Medulla oblongata (tissue), 1 donor: ENCODE measurements around the gene IFT88.
"Not testable (repeated sequence)": the region's sequence is repeated elsewhere in the genome, so short reads cannot be mapped to it uniquely, and the experiment has no call there.

ENCODE experiments used
- DNase-seq: peaks from one replicate; pipeline ENCODE4 v3.0.0-alpha.2; 2015; ENCODE audit errors: extremely low spot score

IFT88 gene

GRCh38 chr13:20633802-20634201, 66.8 kb downstream of the IFT88 start:
- no peak for DNase-seq

DNA sequence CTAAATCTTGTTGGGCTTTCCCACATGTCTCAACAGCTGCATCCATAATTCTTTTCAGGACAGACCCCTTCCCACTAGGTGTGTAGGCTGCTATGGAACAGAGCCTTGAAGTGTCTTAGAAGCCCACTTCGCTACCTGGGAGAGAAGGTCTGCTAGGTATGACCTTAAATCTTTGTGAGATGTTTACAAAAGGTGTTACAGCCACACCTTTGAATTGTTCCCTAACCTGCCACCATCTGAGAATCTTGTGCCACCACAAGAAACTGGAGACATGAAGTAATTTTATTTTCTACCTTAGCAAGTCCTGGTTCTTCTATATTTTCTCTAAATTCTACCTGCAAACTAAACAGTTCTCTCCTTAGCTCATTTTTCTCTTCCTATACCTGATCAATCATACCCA, 69.1 kb downstream of the IFT88 start:
- DNase-seq, result no peak

- no peak for DNase-seq
Measured at GRCh38 chr13:20637811-20638210, 70.9 kb downstream of the IFT88 start.

GRCh38 chr13:20647758-20648157, 80.8 kb downstream of the IFT88 start:
- DNase-seq, result no peak

GRCh38 chr13:20652946-20653345, 86.0 kb downstream of the IFT88 start:
- no peak for DNase-seq

DNA sequence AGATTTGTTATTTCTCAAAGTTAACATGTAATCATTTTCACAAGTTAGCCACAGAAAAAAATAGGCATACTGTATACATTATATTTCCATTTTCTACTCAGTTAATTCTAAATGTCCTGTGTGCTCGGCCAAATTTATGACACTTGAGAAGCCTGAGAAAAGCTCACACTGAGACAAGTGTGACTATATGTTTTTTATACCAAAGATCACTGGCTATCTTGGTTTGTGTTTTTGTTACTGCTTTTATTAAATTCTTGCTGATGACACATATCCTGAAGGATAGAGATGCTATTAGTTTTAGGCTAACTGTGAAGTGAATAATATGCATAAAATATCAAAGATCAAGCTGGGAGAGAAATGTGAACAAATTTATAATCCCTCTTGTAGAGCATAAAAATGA, 87.2 kb downstream of the IFT88 start:
- DNase-seq, result no peak

DNA sequence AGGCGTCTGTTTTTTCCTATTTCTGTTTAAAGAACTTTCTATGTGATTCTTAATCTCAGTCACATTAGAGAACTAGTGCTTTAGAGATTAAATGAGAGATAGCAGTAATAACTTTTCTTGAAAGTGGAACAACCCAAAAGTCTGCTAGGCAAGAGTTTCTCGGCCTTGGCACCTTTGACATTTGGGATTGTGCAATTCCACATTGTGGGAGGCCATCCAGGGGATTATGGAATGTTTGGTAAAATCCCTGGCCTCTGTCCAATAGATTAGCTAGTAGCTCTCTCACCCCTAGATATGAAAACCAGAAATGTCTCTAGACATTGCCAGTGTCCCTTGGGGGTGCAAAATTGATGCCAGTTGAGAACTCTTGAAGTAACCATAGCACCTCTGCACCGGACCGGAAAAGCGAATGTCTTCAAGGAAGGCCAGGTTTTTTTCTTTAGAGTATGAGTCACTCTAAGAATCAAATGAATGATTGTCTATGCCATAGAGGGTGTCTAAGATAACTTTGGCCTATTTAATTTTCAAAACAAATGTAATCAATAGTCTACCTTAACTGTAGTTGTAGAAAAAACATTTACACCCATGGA, 91.6 kb downstream of the IFT88 start:
- no peak for DNase-seq

DNA sequence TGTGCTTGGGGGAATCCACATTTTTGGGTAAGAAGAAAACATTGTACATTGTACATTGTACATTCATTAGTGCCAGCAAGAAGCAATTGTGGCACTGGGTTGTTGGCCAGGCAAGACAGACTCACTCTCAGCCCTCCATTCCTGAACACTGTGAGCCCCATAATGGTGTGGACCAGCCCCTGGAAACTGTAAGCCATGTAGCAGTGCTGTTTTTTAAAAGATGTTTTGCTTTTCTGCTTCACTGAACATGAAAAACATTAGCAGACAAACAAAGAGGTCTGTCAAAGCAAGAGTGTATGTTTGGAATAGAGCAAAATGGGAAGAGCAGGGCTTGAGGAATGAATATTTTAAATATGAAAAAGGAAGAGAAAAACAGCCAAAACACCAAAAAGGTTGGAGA, 97.4 kb downstream of the IFT88 start:
- DNase-seq, result peak; percentile 52

DNA sequence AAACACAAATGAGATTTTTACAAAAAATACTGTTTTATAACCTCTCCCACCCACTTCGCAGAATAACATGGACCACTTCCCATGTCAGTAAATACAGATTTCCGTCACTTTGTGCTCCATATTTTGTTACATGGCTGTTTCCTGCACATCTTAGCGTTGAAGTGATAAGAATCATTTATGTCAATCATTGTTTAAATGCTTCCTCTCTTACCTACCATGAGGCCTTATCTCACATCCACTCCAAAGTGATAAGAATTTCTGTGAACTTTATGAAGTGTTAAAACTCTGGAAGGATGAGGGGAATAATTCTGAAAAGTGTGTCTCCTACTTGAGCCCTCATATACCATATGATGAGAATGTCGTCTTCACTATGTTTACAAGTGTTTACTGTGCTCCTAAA, 100.0 kb downstream of the IFT88 start:
- no peak for DNase-seq

DNA sequence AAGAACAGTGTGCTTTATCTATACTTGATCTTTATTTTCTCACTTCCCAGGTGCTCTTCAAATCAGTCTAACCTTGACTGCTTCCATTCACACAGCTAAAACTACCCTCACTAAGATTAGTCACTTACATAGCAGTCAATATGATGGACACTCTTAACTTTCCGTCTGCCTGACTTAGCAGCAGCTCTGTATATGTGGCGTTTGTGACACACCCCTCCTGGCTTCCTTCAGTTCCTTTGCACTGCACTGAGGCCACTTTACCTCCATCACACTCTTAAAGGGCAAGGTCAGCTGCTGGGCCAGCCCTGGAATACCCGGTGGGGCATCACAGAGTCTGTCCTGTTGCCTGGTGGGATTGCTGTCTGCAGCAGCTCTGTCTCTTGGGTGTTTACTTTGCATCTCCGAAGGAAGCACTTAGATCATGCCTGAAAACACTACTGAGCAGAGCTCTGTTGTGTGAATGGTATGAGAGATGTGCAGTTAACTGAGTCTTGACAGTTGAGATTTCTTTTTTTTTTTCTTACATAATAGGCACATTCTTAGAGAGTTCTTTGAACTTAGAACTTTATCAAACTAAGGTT, 101.0 kb downstream of the IFT88 start:
- DNase-seq, result no peak

- no peak for DNase-seq
Measured at GRCh38 chr13:20669162-20669561, 102.2 kb downstream of the IFT88 start.

GRCh38 chr13:20671789-20672188, 104.8 kb downstream of the IFT88 start:
- peak; percentile 72 for DNase-seq

- DNase-seq, result peak; percentile 34
Measured at GRCh38 chr13:20672772-20673171, 105.8 kb downstream of the IFT88 start.

DNA sequence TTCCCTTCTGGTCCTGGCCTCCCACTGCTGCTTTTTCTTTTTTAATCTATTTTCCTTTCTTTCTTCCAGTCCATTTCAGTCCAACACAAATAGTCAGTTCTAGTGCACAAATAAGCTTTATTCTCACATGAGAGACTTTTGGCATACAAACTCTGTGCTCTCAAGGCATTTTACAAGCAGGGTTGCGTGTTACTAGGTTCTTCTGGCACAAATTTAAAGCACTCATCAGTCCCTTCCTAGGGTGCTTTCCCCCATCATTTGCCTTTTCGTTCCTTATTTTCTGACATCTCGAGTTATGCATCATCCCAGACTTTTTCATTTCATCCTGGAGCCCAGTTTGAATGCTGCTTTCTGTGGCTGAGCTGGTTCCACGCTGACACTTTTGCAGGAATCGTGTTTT, 106.8 kb downstream of the IFT88 start:
- peak; percentile 72 for DNase-seq

DNA sequence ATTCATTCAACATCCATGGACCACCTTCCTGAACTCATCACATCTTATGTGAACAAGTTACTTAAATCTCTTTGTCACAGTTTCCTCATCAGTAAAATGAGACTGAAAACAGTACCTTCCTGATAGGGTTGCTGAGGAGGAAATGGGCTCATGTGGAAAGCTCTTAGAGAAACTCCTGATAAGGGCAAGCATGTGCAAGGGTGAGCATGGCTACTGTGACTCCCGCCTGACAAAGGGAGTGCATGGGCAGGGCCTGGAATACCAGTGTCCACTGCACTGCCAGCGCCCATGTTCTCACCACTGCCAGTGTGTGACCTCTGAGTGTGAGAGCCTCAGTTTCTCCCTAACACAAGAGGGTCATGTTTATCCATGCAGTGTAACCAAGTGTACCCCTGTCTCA, 109.3 kb downstream of the IFT88 start:
- no peak for DNase-seq

GRCh38 chr13:20678606-20679005, 111.6 kb downstream of the IFT88 start:
- DNase-seq, result not testable (repeated sequence)

GRCh38 chr13:20679879-20680278, 112.9 kb downstream of the IFT88 start:
- no peak for DNase-seq

- DNase-seq, result no peak
Measured at GRCh38 chr13:20680416-20681080, 113.6 kb downstream of the IFT88 start.

DNA sequence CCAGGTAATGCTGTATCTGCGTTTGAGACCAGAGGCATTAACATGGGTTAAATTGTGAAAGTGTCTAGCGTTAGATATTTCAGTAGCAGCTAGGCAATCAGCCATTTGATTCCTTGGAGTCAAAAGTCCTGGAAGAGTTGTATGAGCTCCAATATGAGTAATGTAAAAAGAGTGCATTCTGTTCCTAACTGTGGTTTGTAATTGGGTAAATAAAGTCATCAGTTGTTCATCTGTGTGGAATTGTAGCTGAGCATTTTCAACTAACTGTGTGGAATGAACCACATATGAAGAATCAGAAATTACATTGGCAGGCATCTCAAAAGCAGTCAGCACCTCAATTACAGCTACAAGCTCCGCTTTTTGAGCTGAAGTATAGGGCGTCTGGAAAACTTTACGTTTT, 114.5 kb downstream of the IFT88 start:
- not testable (repeated sequence) for DNase-seq

GRCh38 chr13:20682061-20682460, 115.1 kb downstream of the IFT88 start:
- DNase-seq, result no peak

- DNase-seq, result no peak
Measured at GRCh38 chr13:20684041-20684440, 117.1 kb downstream of the IFT88 start.

DNA sequence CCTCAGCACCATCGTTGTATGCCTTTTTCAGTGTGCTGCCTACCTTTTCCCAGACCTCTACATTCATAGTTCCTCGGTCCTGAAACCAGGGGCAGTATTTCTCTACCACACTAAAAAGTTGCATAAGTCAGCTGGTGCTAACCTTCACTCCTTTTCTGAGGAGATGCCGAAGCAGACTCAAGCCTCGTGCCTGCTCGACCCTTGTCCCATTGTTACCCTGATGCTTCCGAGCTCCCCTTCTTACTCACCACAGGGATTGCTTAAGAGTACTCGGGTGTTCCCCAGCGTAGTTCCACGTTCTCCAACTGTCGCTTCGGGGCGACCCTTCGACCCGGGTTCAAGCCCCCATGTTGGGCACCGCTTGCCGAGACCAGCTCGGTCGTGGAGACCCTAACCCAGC, 117.6 kb downstream of the IFT88 start:
- no peak for DNase-seq

- DNase-seq, result no peak
Measured at GRCh38 chr13:20685092-20685491, 118.1 kb downstream of the IFT88 start.

- no peak for DNase-seq
Measured at GRCh38 chr13:20686167-20686566, 119.2 kb downstream of the IFT88 start.
